GM21367 (cell line): ENCODE measurements around the gene SIK3.
"Not testable (repeated sequence)": the region's sequence is repeated elsewhere in the genome, so short reads cannot be mapped to it uniquely, and the experiment has no call there.

ENCODE experiments used
- ATAC-seq: cut with Tn5 transposase; IDR thresholded peaks from one replicate; pipeline ENCODE4 v1.9.1; 2021; ENCODE audit not compliant: unreplicated experiment

Gene SIK3

GRCh38 chr11:116844722-116845121 lies 253.5 kb downstream of the SIK3 start:
- ATAC-seq: no peak

- no peak for ATAC-seq
Measured at GRCh38 chr11:116843661-116844060, 254.6 kb downstream of the SIK3 start.

- ATAC-seq: no peak
Measured at GRCh38 chr11:116842909-116843308, 255.3 kb downstream of the SIK3 start.

GRCh38 chr11:116842117-116842516 lies 256.1 kb downstream of the SIK3 start:
- ATAC-seq: no peak

- no peak for ATAC-seq
Measured at GRCh38 chr11:116840746-116841296, 257.4 kb downstream of the SIK3 start.

- no peak for ATAC-seq
Measured at GRCh38 chr11:116840224-116840745, 257.9 kb downstream of the SIK3 start.

GRCh38 chr11:116838321-116839084 lies 259.7 kb downstream of the SIK3 start:
- ATAC-seq: no peak

GRCh38 chr11:116837231-116838091 lies 260.8 kb downstream of the SIK3 start, which contains the start of gene APOA1:
Gene APOA1, minus strand, starts transcription at chr11:116837622. Its CDS starts 235 bp downstream, at chr11:116837387.
- ATAC-seq: no peak

- ATAC-seq: no peak
Measured at GRCh38 chr11:116836632-116836991, 261.6 kb downstream of the SIK3 start.

GRCh38 chr11:116835791-116836631 lies 262.2 kb downstream of the SIK3 start:
- ATAC-seq: peak; percentile 82

GRCh38 chr11:116835042-116835772 lies 263.0 kb downstream of the SIK3 start:
- ATAC-seq: no peak

- ATAC-seq: not testable (repeated sequence)
Measured at GRCh38 chr11:116834535-116835041, 263.6 kb downstream of the SIK3 start.

- no peak for ATAC-seq
Measured at GRCh38 chr11:116833816-116834534, 264.3 kb downstream of the SIK3 start.

- ATAC-seq: no peak
Measured at GRCh38 chr11:116833491-116833815, 264.8 kb downstream of the SIK3 start.

- ATAC-seq: no peak
Measured at GRCh38 chr11:116832350-116833290, 265.6 kb downstream of the SIK3 start.

GRCh38 chr11:116831790-116832349 lies 266.4 kb downstream of the SIK3 start:
- ATAC-seq: no peak

GRCh38 chr11:116830184-116830912 lies 267.9 kb downstream of the SIK3 start:
- no peak for ATAC-seq
